Upper lobe of left lung (tissue), 6 donors: ENCODE data around the gene FXYD6. TPM values are rescaled to one million over a fixed set of nuclear protein-coding genes. Genes with fewer than 3 reads are reported as not detected.

Experiments used
- ATAC-seq, 2 donors: fragments of 200-7000 bp; cut with Tn5 transposase; one replicate each; pipeline ENCODE4 v1.9.1; 2022; ENCODE audit warnings: mild to moderate bottlenecking in 2 of 2, moderate library complexity in 2 of 2; ENCODE audit not compliant: low FRiP score in 2 of 2
- DNase-seq, 2 donors: peaks; one replicate each; pipeline ENCODE4 v3.0.0-alpha.2; 2019 to 2020
- H3K27ac ChIP-seq, 4 donors: fragments of 200-600 bp; sonication (generic); one replicate each; pipeline ENCODE4 v1.5.1; 2016 to 2019
- H3K27me3 ChIP-seq, 4 donors: fragments of 200-600 bp; sonication (generic); one replicate each; pipeline ENCODE4 v1.5.1; 2017 to 2019
- H3K36me3 ChIP-seq, 4 donors: fragments of 200-600 bp; sonication (generic); one replicate each; pipeline ENCODE4 v1.5.1; 2016 to 2019
- H3K4me1 ChIP-seq, 4 donors: fragments of 200-600 bp; sonication (generic); one replicate each; pipeline ENCODE4 v1.5.1; 2018 to 2019
- H3K4me3 ChIP-seq, 4 donors: fragments of 200-600 bp; sonication (generic); one replicate each; pipeline ENCODE4 v1.5.1; 2017 to 2019; ENCODE audit warnings: mild to moderate bottlenecking in 2 of 4, moderate library complexity in 1 of 4
- H3K9me3 ChIP-seq, 4 donors: fragments of 200-600 bp; sonication (generic); one replicate each; pipeline ENCODE4 v1.5.1; 2018 to 2019
- EP300 ChIP-seq, 4 donors: sonication (generic); formaldehyde crosslinking; IDR thresholded peaks; one replicate each; pipeline ENCODE4 v1.5.1; 2017; ENCODE audit warnings: antibody characterized with exemption in 4 of 4, control low read depth in 2 of 4
- POLR2A ChIP-seq, 4 donors: fragments of 450-650 bp; IDR thresholded peaks; one replicate each; pipeline ENCODE4 v1.5.1; 2016 to 2017; ENCODE audit warnings: antibody characterized with exemption in 4 of 4, mild to moderate bottlenecking in 2 of 4
- POLR2AphosphoS5 ChIP-seq, 2 donors: sonication (generic); formaldehyde crosslinking; IDR thresholded peaks; one replicate each; pipeline ENCODE4 v1.5.1; 2017; ENCODE audit warnings: antibody characterized with exemption in 2 of 2
- whole genome bisulfite sequencing, 2 donors: methylation state at CpG; one replicate each; pipeline ENCODE4 v1.1.5; 2017 to 2018; 5-methylcytosine and 5-hydroxymethylcytosine counted together
- total RNA-seq, 6 donors: library from RNA; depleted of rRNA in 4 of 6; stranded (reverse); fragments of >200 nt in 4 of 6; gene quantifications; one replicate each; pipeline versions ENCODE4 v1.1.0 to v1.2.1, GENCODE V29; 2016 to 2021
- TF ChIP-seq, protein P1 (sequence below), 6 experiments: fragments of 450-650 bp in 4 of 6; fragments of 200-600 bp in 2 of 6; sonication (generic) in 2 of 6; IDR thresholded peaks; one replicate each; pipeline ENCODE4 v1.5.1; 2016 to 2019; ENCODE audit warnings: antibody characterized with exemption in 6 of 6
- donor health status: DM: no; HTN: no; CAD: no; lungs with moderate emphysema.
- donor health status: DM: no; HTN: yes; CAD: no; lungs with severe emphysema.

The FXYD6 gene
- total RNA-seq, 6 donors from 2014 or later, result 16.2 to 61.4 (median 33.8) TPM

DNA sequence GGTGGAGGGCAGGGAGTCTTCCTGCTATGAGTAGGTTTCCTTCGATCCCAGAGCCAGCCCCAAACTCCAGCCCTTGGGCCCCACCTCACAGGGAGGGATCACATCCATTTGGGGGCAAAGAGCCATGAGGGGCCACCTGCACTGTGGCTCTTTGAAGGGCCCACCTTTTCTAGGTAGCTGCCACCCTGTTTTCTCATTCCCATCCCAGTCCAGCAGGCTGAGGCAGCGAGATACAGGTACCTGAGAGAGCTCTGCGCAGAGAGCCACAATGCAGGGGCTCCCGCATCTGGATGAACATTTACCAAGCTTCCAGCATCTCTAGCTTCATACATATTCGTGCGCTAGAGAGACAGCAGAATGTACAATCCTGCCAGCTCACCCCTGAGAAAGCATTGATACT, 16.3 kb downstream of the FXYD6 start:
- ATAC-seq (no peak), DNase-seq (no peak)
- Histone ChIP-seq H3K27me3 (no peaks in the 10 kb centered on the region), H3K36me3 (no peaks in the 10 kb centered on the region), H3K27ac (peak overlapping the region in 2 of 4 donors; percentile 78 to 86), H3K4me3 (no peak overlapping the region), H3K9me3 (no peaks in the 10 kb centered on the region), H3K4me1 (peaks cover 17 to 44% (median 27%) of the 10 kb centered on the region in 4 donors)
- no peak for TF ChIP-seq EP300 (IDR thresholded peaks at IDR 0.05)
- no peak for TF ChIP-seq POLR2AphosphoS5 (IDR thresholded peaks at IDR 0.05)
- TF ChIP-seq, protein P1, sequence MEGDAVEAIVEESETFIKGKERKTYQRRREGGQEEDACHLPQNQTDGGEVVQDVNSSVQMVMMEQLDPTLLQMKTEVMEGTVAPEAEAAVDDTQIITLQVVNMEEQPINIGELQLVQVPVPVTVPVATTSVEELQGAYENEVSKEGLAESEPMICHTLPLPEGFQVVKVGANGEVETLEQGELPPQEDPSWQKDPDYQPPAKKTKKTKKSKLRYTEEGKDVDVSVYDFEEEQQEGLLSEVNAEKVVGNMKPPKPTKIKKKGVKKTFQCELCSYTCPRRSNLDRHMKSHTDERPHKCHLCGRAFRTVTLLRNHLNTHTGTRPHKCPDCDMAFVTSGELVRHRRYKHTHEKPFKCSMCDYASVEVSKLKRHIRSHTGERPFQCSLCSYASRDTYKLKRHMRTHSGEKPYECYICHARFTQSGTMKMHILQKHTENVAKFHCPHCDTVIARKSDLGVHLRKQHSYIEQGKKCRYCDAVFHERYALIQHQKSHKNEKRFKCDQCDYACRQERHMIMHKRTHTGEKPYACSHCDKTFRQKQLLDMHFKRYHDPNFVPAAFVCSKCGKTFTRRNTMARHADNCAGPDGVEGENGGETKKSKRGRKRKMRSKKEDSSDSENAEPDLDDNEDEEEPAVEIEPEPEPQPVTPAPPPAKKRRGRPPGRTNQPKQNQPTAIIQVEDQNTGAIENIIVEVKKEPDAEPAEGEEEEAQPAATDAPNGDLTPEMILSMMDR (IDR thresholded peaks at IDR 0.05), result no peak
- TF ChIP-seq POLR2A (IDR thresholded peaks at IDR 0.05), result no peak
- WGBS, 2 donors, result 76 to 85% methylated on average over 5 to 6 of the region's 6 CpGs

DNA sequence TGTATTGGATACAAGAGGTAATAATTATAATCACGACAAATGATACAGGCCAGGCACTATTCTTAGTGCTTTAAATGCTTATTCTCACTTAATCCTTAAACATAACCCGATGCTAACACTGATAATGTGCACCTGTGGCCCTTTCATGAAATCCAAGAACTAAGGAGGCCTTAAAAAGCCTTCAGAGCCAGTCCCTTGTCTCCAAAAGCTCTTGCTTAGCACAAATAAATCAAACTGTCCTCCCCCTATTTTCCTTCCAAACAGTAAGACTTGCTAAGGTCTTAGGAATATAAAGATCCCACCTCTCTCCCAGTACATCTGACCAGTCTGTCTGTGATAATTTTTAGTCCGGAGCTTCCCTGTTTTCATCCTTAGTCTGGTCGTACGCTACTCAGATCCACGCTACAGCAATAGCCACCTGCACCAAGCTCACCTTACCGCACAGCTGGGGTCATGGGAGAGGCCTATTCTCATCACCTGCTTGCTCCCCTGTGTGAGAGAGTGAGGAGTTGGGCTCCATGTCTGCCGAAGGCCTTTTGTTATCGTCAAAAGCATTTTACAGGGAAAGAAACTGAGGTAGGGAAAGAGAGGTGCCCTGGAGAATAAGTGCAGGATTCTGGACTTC, 16.9 kb downstream of the FXYD6 start:
- TF ChIP-seq POLR2AphosphoS5 (IDR thresholded peaks at IDR 0.05), result no peak
- no peak for TF ChIP-seq POLR2A (IDR thresholded peaks at IDR 0.05)
- TF ChIP-seq, protein P1 (IDR thresholded peaks at IDR 0.05), result no peak
- no peak for TF ChIP-seq EP300 (IDR thresholded peaks at IDR 0.05)
- DNase-seq (no peak), ATAC-seq (no peak)
- H3K36me3 ChIP-seq, result no peaks in the 10 kb centered on the region
- no peaks in the 10 kb centered on the region for H3K27me3 ChIP-seq
- H3K4me1 ChIP-seq, result peaks cover 19 to 44% (median 28%) of the 10 kb centered on the region in 4 donors
- H3K4me3 ChIP-seq, result no peak overlapping the region
- H3K9me3 ChIP-seq, result no peaks in the 10 kb centered on the region
- 82 to 83% methylated on average over 9 of the region's 9 CpGs for WGBS, 2 donors
- peak overlapping the region in 2 of 4 donors; percentile 78 to 86 for H3K27ac ChIP-seq

DNA sequence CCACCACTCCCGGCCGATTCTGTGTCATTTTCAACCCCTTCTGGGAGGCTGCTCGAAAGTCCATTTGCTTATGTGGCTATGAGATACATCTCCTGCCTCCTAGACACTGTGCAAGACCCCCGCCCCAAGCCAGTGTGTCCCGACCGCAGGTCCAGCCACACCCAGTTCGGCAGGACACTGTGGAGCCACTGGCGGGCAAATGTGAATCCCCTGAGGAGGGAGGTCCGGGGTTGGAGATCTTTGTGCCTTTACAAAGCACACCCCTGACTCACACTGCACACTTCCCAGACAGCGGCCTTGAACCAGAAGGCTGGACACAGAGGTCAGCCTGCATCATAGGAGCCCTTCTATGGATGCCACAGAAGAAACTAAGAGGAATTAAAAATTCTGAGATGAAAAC, 17.4 kb downstream of the FXYD6 start:
- WGBS, 2 donors, result 77 to 85% methylated on average over 9 to 10 of the region's 10 CpGs
- ATAC-seq (no peak), DNase-seq (no peak)
- Histone ChIP-seq H3K4me3 (no peak overlapping the region), H3K27ac (no peak overlapping the region), H3K4me1 (peaks cover 19 to 44% (median 28%) of the 10 kb centered on the region in 4 donors), H3K27me3 (no peaks in the 10 kb centered on the region), H3K9me3 (no peaks in the 10 kb centered on the region), H3K36me3 (no peaks in the 10 kb centered on the region)
- no peak for TF ChIP-seq POLR2AphosphoS5 (IDR thresholded peaks at IDR 0.05)
- TF ChIP-seq, protein P1 (IDR thresholded peaks at IDR 0.05), result no peak
- no peak for TF ChIP-seq EP300 (IDR thresholded peaks at IDR 0.05)
- no peak for TF ChIP-seq POLR2A (IDR thresholded peaks at IDR 0.05)

DNA sequence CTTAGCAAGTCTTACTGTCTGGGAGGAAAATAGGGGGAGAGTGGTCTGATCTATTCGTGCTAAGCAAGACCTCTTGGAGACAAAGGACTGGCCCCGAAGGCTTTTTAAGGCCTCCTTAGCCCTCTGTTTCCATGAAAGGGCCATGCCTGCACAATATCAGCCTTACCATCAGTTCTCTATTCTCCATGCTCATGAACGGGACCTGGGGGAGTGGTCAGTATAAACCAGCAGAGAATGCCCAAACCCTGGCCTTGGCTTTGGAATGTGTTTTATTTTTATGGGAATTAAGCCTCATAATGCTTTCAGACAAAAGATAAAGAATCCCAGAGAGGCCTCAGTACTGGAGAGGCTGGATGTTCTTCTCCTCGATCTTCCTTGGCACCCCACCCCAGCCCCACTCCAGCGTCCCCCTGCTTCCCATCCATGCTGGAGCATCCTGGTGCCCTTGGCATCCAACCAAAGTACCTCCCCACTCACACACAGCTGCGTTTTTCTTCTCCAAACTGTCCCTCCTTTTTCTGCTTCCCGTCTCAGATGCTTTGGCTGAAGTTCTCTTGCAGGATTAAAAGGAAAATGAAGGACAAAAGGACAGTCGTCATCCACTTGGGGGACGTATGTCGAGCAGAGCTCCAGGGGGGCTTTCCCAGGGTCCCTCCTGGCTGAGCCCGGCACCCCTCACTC, 18.6 kb downstream of the FXYD6 start:
- H3K27ac ChIP-seq, result no peak overlapping the region
- 65 to 70% methylated on average over 11 of the region's 11 CpGs for WGBS, 2 donors
- H3K27me3 ChIP-seq, result no peaks in the 10 kb centered on the region
- ATAC-seq, result no peak
- H3K36me3 ChIP-seq, result no peaks in the 10 kb centered on the region
- TF ChIP-seq POLR2AphosphoS5 (IDR thresholded peaks at IDR 0.05) (no peak), POLR2A (IDR thresholded peaks at IDR 0.05) (no peak), EP300 (IDR thresholded peaks at IDR 0.05) (no peak)
- TF ChIP-seq, protein P1 (IDR thresholded peaks at IDR 0.05), result no peak
- no peaks in the 10 kb centered on the region for H3K9me3 ChIP-seq
- no peak overlapping the region for H3K4me3 ChIP-seq
- DNase-seq, result no peak
- H3K4me1 ChIP-seq, result peaks cover 19 to 40% (median 28%) of the 10 kb centered on the region in 4 donors
